ENCODE data around the gene ZBTB16.

Gene ZBTB16

GRCh38 chr11:114255289-114255688, 195.8 kb downstream of the ZBTB16 start:
- Histone ChIP-seq H3K4me2 (ENCODE audit: low read depth, low read length) (no peak overlapping the region), H3K9me3 (replicated peaks; ENCODE audit: insufficient read depth, low read length) (no peaks in the 10 kb centered on the region), H3K9me2 (replicated peaks; ENCODE audit: insufficient read depth, low read length) (no peaks in the 10 kb centered on the region), H3K27ac (ENCODE audit: low read length) (no peak overlapping the region), H3K4me3 (ENCODE audit: low read length) (no peak overlapping the region), H3K9ac (ENCODE audit: low read length) (no peak overlapping the region), H4K20me1 (ENCODE audit: insufficient read depth, low read length) (no peaks in the 10 kb centered on the region), H3F3A (ENCODE audit: insufficient read depth, low read length) (no peaks in the 10 kb centered on the region), H3K4me1 (ENCODE audit: low read length) (no peaks in the 10 kb centered on the region), H2AFZ (ENCODE audit: low read length) (no peak overlapping the region), H3K36me3 (replicated peaks; ENCODE audit: insufficient read depth, low read length) (no peaks in the 10 kb centered on the region), H3K79me2 (ENCODE audit: low read length) (no peaks in the 10 kb centered on the region), H3K27me3 (replicated peaks; ENCODE audit: insufficient read depth, low read length) (no peaks in the 10 kb centered on the region)
- no peak for DNase-seq
- TF ChIP-seq, protein P1, sequence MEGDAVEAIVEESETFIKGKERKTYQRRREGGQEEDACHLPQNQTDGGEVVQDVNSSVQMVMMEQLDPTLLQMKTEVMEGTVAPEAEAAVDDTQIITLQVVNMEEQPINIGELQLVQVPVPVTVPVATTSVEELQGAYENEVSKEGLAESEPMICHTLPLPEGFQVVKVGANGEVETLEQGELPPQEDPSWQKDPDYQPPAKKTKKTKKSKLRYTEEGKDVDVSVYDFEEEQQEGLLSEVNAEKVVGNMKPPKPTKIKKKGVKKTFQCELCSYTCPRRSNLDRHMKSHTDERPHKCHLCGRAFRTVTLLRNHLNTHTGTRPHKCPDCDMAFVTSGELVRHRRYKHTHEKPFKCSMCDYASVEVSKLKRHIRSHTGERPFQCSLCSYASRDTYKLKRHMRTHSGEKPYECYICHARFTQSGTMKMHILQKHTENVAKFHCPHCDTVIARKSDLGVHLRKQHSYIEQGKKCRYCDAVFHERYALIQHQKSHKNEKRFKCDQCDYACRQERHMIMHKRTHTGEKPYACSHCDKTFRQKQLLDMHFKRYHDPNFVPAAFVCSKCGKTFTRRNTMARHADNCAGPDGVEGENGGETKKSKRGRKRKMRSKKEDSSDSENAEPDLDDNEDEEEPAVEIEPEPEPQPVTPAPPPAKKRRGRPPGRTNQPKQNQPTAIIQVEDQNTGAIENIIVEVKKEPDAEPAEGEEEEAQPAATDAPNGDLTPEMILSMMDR (IDR thresholded peaks at IDR 0.05; ENCODE audit: low read length): no peak
- TF ChIP-seq EZH2phosphoT487 (IDR thresholded peaks at IDR 0.05; ENCODE audit: low read length) (no peak), EZH2 (optimal IDR thresholded peaks at IDR 0.05; ENCODE audit: low read depth, low read length) (no peak)

DNA sequence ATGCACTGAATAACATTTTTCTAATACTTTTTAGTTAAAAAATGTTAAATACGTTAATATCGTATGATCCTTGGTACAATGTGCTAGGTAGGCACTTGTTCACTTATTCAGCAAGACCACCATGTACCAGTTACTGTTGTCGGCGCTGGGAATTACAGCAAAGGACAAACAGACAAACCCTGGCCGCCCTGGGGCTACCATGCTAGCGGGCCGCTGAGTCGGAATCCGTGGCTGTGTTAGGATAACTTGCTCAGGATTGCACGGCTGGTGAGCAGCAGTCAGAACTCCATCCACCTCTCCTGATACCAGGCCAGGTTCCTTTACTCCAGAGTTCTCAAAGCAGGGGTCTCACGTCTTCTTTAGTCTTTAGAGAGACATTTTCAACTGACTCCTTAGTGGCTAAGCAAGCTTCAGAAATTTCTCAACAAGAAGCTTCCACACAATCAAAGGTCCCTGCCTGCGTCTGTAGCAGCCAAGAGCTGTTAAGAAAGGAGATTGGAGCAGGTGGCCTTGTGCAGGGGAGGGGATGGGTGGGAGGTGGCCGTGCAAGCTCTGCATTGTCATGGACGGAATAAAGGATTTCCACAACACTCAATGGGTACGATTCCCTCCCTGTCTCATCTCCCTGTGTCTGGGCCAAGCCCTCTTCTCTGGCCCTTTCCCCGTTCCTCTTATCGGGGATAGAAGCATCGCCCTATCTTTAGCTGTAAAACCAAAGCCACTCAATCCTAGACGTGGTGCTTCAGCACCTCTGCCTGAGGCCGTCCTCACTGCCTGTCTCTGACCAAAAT, 196.9 kb downstream of the ZBTB16 start:
- no peak for TF ChIP-seq EZH2 (optimal IDR thresholded peaks at IDR 0.05; ENCODE audit: low read depth, low read length)
- TF ChIP-seq, protein P1 (IDR thresholded peaks at IDR 0.05; ENCODE audit: low read length): no peak
- TF ChIP-seq EZH2phosphoT487 (IDR thresholded peaks at IDR 0.05; ENCODE audit: low read length): no peak
- no peak overlapping the region for H3K9ac ChIP-seq (ENCODE audit: low read length)

DNA sequence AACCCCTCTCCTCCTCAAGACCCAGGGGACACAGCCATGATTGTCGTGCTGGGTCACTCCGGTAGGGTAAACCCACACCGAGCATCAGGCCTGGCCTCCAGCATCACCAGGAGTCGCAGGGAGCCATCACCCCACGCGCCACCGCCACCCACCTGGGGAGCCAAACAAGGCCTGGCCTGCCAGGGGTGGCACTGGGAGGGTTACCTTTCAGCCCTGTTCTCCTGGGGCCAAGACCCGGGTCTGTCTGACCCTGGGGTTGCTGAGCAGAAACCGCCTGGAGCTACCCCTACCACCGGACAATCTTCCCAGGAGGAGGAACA, 197.4 kb downstream of the ZBTB16 start:
- Histone ChIP-seq H3F3A (ENCODE audit: insufficient read depth, low read length) (no peaks in the 10 kb centered on the region), H3K4me2 (ENCODE audit: low read depth, low read length) (no peak overlapping the region), H3K9me3 (replicated peaks; ENCODE audit: insufficient read depth, low read length) (no peaks in the 10 kb centered on the region), H3K79me2 (ENCODE audit: low read length) (no peaks in the 10 kb centered on the region), H3K9me2 (replicated peaks; ENCODE audit: insufficient read depth, low read length) (no peaks in the 10 kb centered on the region), H3K4me1 (ENCODE audit: low read length) (no peaks in the 10 kb centered on the region), H3K4me3 (ENCODE audit: low read length) (no peak overlapping the region), H3K36me3 (replicated peaks; ENCODE audit: insufficient read depth, low read length) (no peaks in the 10 kb centered on the region), H4K20me1 (ENCODE audit: insufficient read depth, low read length) (no peaks in the 10 kb centered on the region), H3K9ac (ENCODE audit: low read length) (no peak overlapping the region), H3K27me3 (replicated peaks; ENCODE audit: insufficient read depth, low read length) (no peaks in the 10 kb centered on the region), H2AFZ (ENCODE audit: low read length) (no peak overlapping the region), H3K27ac (ENCODE audit: low read length) (no peak overlapping the region)
- TF ChIP-seq EZH2 (optimal IDR thresholded peaks at IDR 0.05; ENCODE audit: low read depth, low read length) (no peak), EZH2phosphoT487 (IDR thresholded peaks at IDR 0.05; ENCODE audit: low read length) (no peak)
- TF ChIP-seq, protein P1 (IDR thresholded peaks at IDR 0.05; ENCODE audit: low read length): no peak
- no peak for DNase-seq

More for the DNA sequence above, 196.9 kb downstream of the ZBTB16 start:
- Histone ChIP-seq H3K79me2 (ENCODE audit: low read length) (no peaks in the 10 kb centered on the region), H3K9me2 (replicated peaks; ENCODE audit: insufficient read depth, low read length) (no peaks in the 10 kb centered on the region), H3K9me3 (replicated peaks; ENCODE audit: insufficient read depth, low read length) (no peaks in the 10 kb centered on the region), H3F3A (ENCODE audit: insufficient read depth, low read length) (no peaks in the 10 kb centered on the region), H3K27me3 (replicated peaks; ENCODE audit: insufficient read depth, low read length) (no peaks in the 10 kb centered on the region), H2AFZ (ENCODE audit: low read length) (no peak overlapping the region), H3K27ac (ENCODE audit: low read length) (no peak overlapping the region), H4K20me1 (ENCODE audit: insufficient read depth, low read length) (no peaks in the 10 kb centered on the region), H3K36me3 (replicated peaks; ENCODE audit: insufficient read depth, low read length) (no peaks in the 10 kb centered on the region), H3K4me3 (ENCODE audit: low read length) (no peak overlapping the region), H3K4me1 (ENCODE audit: low read length) (no peaks in the 10 kb centered on the region), H3K4me2 (ENCODE audit: low read depth, low read length) (no peak overlapping the region)
- no peak for DNase-seq

Data from MM.1S (cell line).